Activated CD4-positive, CD25-positive, alpha-beta regulatory T cell treated with anti-CD3 and anti-CD28 coated beads, Interleukin-2, amount 50 U/mL, for 72 hours (primary cell): ENCODE results near the gene FOXR1.

Experiments
- DNase-seq: peaks from one replicate; pipeline ENCODE4 v3.0.0; 2021

The FOXR1 gene

DNA sequence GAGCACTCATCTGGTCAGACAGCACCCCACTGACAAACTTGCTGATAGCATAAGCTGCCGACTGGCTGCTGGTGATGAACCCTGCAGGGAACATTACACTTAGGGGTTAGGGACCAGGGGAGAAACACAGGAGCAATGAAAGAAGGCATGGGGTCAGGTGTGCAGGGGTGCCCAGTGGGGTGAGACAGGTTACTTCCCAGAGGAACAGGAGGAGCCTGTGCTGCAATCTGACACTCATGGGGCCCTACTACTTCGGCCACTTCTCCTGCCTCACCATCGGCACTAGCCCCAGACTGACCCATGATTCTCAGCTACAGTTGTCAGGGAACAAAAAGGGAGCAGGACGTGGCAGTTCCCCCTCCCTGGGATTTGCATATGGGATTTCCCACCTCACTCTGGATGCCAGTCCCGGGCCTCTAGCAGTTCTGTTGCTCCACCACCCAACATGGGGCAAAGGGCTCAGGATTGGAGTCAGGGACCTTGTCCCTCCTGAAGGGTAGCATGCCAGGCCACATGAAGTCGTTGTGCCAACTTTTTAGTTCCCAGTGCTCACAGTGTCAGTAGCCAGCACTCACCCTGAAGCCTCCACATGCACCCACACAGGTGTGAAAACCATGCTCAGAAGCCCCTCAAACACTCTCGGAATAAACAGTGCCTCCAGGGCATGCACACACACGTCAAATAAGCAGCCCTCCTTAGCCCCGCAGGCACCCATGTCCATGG, 56.9 kb downstream of the FOXR1 start:
- DNase-seq, result no peak

- no peak for DNase-seq
These were observed 57.4 kb downstream of the FOXR1 start for GRCh38 chr11:119029069-119029339.

- no peak for DNase-seq
These were observed 57.9 kb downstream of the FOXR1 start for GRCh38 chr11:119029340-119030028.

DNA sequence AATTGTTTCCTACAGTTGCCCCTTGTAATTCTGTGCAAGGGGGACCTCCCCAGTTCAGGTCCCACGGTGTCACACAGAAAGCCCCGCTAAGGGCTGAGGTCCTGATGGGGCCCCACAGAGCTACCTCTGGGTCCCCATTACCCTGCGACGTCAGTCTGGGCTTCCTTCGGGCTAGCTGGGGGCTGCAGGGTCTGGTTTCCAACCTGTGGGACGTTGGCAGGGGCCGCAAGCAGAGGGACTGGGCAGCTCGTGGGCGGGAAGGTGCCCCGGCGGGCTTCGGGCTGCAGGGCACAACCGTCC, 58.4 kb downstream of the FOXR1 start:
- no peak for DNase-seq

GRCh38 chr11:119030329-119031047, 58.9 kb downstream of the FOXR1 start, which contains the start of gene SLC37A4:
TSS of gene SLC37A4 (minus strand) at chr11:119030877.
- DNase-seq, result peak; percentile 100
